HepG2 (cell line): Measurements from ENCODE around the gene SYVN1. TPM values are rescaled to one million over a fixed set of nuclear protein-coding genes. Genes with fewer than 3 reads are reported as not detected.
A peak's percentile ranks its signal among the peaks of the same experiment; 100 is the strongest.

Experiments
- ARID4A ChIP-seq: sonication (generic); formaldehyde crosslinking; IDR thresholded peaks from 2 replicates; pipeline ENCODE4 v1.5.0; 2020; ENCODE audit warnings: mild to moderate bottlenecking, missing genetic modification reagents, borderline replicate concordance
- GATAD2A ChIP-seq: IDR thresholded peaks from 2 replicates; pipeline ENCODE4 v1.6.1; 2016
- SMYD3 ChIP-seq: sonication (generic); formaldehyde crosslinking; IDR thresholded peaks from 2 replicates; pipeline ENCODE4 v1.8.1; 2023; ENCODE audit warnings: mild to moderate bottlenecking, missing genetic modification reagents
- ZBTB43 ChIP-seq: sonication (generic); formaldehyde crosslinking; conservative IDR thresholded peaks from 2 replicates; pipeline ENCODE4 v1.4.0; 2020; ENCODE audit warnings: missing genetic modification reagents
- ZEB1 ChIP-seq: IDR thresholded peaks from 2 replicates; pipeline ENCODE4 v1.6.1; 2012; ENCODE audit warnings: mild to moderate bottlenecking, low read depth, inconsistent platforms; ENCODE audit not compliant: insufficient replicate concordance
- ZNF343 ChIP-seq: sonication (generic); formaldehyde crosslinking; IDR thresholded peaks from 2 replicates; pipeline ENCODE4 v1.4.0; 2020; ENCODE audit warnings: mild to moderate bottlenecking, missing genetic modification reagents
- polyA plus RNA-seq, 8 experiments: library from polyadenylated mRNA; depleted of rRNA in 3 of 8; stranded (reverse) in 7 of 8; unstranded in 1 of 8; fragments of >200 nt; fragmentation: Illumina TruSeq in 4 of 8; extraction: Trizol in 4 of 8; gene quantifications; 2 replicates each; pipeline versions ENCODE4 v1.2.1 to v1.2.3, GENCODE V29; 2011 to 2016; ENCODE audit warnings: low read depth in 4 of 8, missing spikeins in 1 of 8, mixed read lengths in 1 of 8; ENCODE audit not compliant: insufficient read depth in 1 of 8
- total RNA-seq, 5 experiments: library from RNA; depleted of rRNA; stranded (reverse); fragments of >200 nt; fragmentation: Illumina TruSeq; extraction: Trizol; gene quantifications; 2 replicates each; pipeline ENCODE4 v1.2.3, GENCODE V29; 2016; ENCODE audit warnings: low read depth in 1 of 5
- TF ChIP-seq, protein P1 (sequence below): sonication (generic); IDR thresholded peaks from 2 replicates; pipeline ENCODE4 v1.6.1; 2016; ENCODE audit warnings: low read depth, borderline replicate concordance

The SYVN1 gene
- total and polyA plus RNA-seq, 2 of the 13 experiments (the other 11 are each of a cell fraction or from before 2014, with no cell fraction given), result 10.3 to 22.5 TPM

DNA sequence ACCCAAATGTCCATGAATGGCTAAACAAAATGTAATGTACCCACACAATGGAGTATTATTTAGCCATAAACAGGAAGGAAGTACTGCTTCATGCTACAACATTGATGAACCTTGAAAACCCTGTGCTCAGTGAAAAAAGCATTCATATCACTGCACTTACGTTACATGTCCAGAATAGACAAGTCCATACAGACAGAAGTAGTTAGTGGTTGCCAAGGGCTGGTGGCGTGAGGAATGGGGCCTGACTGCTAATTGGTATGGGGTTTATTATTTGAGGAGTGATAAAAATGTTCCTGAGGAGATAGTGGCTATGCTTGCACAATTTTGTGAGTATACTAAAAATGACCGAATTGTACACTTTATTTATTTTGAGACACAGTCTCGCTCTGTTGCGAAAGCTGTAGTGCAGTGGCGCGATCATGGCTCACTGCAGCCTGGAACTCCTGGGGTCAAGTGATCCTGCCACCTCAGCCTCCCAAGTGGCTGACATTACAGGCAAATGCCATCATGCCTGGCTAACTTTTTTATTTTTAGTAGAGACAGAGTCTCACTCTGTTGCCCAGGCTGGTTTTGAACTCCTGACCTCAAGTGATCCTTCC, 7.7 kb upstream of the SYVN1 start (continued):
- no peak for TF ChIP-seq ARID4A
- TF ChIP-seq, protein P1, sequence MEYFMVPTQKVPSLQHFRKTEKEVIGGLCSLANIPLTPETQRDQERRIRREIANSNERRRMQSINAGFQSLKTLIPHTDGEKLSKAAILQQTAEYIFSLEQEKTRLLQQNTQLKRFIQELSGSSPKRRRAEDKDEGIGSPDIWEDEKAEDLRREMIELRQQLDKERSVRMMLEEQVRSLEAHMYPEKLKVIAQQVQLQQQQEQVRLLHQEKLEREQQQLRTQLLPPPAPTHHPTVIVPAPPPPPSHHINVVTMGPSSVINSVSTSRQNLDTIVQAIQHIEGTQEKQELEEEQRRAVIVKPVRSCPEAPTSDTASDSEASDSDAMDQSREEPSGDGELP, result no peak
- TF ChIP-seq GATAD2A (CRISPR knock-in tag), result peak; percentile 52
- TF ChIP-seq ZEB1, result no peak
- 0 out of 2 replicates have a peak, but pooled peaks have one; percentile 32 for TF ChIP-seq ZBTB43 (CRISPR knock-in tag)
- no peak for TF ChIP-seq ZNF343 (CRISPR knock-in tag)
- no peak for TF ChIP-seq SMYD3 (CRISPR knock-in tag)
